GM23338 (cell line): ENCODE data around the gene RERGL. TPM values are rescaled to one million over a fixed set of nuclear protein-coding genes. Genes with fewer than 3 reads are reported as not detected.

ENCODE experiments used
- ATAC-seq: fragments of 200-7000 bp; cut with Tn5 transposase; 3 replicates; pipeline ENCODE4 v1.9.1; 2020
- DNase-seq: peaks from one replicate; pipeline ENCODE4 v3.0.0-alpha.2; 2015; ENCODE audit warnings: low spot score
- H2AFZ ChIP-seq: fragments of 200-600 bp; sonication (generic); 2 replicates; pipeline ENCODE4 v1.8.0; 2016; ENCODE audit warnings: antibody characterized with exemption, mild to moderate bottlenecking, moderate library complexity
- H3F3A ChIP-seq: fragments of 200-600 bp; sonication (generic); replicated peaks from 2 replicates; pipeline ENCODE4 v1.8.0; 2017; ENCODE audit warnings: antibody characterized with exemption, mixed run types, low read depth
- H3K27ac ChIP-seq: fragments of 200-600 bp; sonication (generic); 2 replicates; pipeline ENCODE4 v1.6.1; 2016; ENCODE audit warnings: low read depth
- H3K27me3 ChIP-seq: fragments of 200-600 bp; sonication (generic); 2 replicates; pipeline ENCODE4 v1.8.0; 2016; ENCODE audit warnings: mild to moderate bottlenecking, mixed run types, moderate library complexity; ENCODE audit not compliant: insufficient read depth
- H3K36me3 ChIP-seq: fragments of 200-600 bp; sonication (generic); 2 replicates; pipeline ENCODE4 v1.8.0; 2016; ENCODE audit warnings: mild to moderate bottlenecking; ENCODE audit not compliant: insufficient read depth
- H3K4me1 ChIP-seq: fragments of 200-600 bp; sonication (generic); 2 replicates; pipeline ENCODE4 v1.8.0; 2016; ENCODE audit warnings: mild to moderate bottlenecking, moderate library complexity; ENCODE audit not compliant: insufficient read depth
- H3K4me2 ChIP-seq: fragments of 200-600 bp; sonication (generic); 2 replicates; pipeline ENCODE4 v1.7.1; 2017; ENCODE audit warnings: mixed run types
- H3K4me3 ChIP-seq: fragments of 200-600 bp; sonication (generic); 2 replicates; pipeline ENCODE4 v1.6.1; 2016; ENCODE audit warnings: mixed run types
- H3K79me2 ChIP-seq: fragments of 200-600 bp; sonication (generic); replicated peaks from 2 replicates; pipeline ENCODE4 v1.8.0; 2017; ENCODE audit warnings: mild to moderate bottlenecking; ENCODE audit not compliant: insufficient read depth
- H3K9me2 ChIP-seq: fragments of 200-600 bp; sonication (generic); 2 replicates; pipeline ENCODE4 v1.8.0; 2017; ENCODE audit not compliant: insufficient read depth
- H4K20me1 ChIP-seq: fragments of 200-600 bp; sonication (generic); replicated peaks from 2 replicates; pipeline ENCODE4 v1.8.0; 2017; ENCODE audit warnings: mild to moderate bottlenecking; ENCODE audit not compliant: insufficient read depth
- H3K27ac Mint-ChIP-seq: 2 replicates; pipeline ENCODE4 v1.8.0; 2020; ENCODE audit warnings: inconsistent platforms, mild to moderate bottlenecking, moderate library complexity, mixed read lengths
- H3K27me3 Mint-ChIP-seq: 3 replicates; pipeline ENCODE4 v1.8.0; 2022; ENCODE audit warnings: low read depth, mild to moderate bottlenecking, moderate library complexity, mixed read lengths, inconsistent platforms; ENCODE audit not compliant: insufficient read depth, poor library complexity
- H3K36me3 Mint-ChIP-seq: 3 replicates; pipeline ENCODE4 v1.8.0; 2021; ENCODE audit warnings: low read depth, mild to moderate bottlenecking, inconsistent platforms, moderate library complexity, mixed read lengths
- H3K4me1 Mint-ChIP-seq: 3 replicates; pipeline ENCODE4 v1.8.0; 2020; ENCODE audit warnings: mild to moderate bottlenecking, inconsistent platforms, mixed read lengths
- H3K4me3 Mint-ChIP-seq: 3 replicates; pipeline ENCODE4 v1.8.0; 2021; ENCODE audit warnings: moderate library complexity, mild to moderate bottlenecking, inconsistent platforms, mixed read lengths
- H3K9me3 Mint-ChIP-seq: 3 replicates; pipeline ENCODE4 v1.8.0; 2020; ENCODE audit warnings: moderate library complexity, mild to moderate bottlenecking, inconsistent platforms, mixed read lengths
- CREB1 ChIP-seq: fragments of 250-450 bp; sonication (Bioruptor Pico); IDR thresholded peaks from 2 replicates; pipeline ENCODE4 v1.5.0; 2020; ENCODE audit warnings: low read depth, mild to moderate bottlenecking, moderate library complexity
- CTCF ChIP-seq, 2 experiments: fragments of 200-600 bp in 1 of 2; sonication (generic) in 1 of 2; conservative IDR thresholded peaks; 2 replicates each; pipeline versions ENCODE4 v1.5.1 to v1.6.1; 2016 to 2017; ENCODE audit warnings: antibody characterized with exemption in 2 of 2, low read depth in 2 of 2, mild to moderate bottlenecking in 2 of 2, moderate library complexity in 1 of 2
- EZH2 ChIP-seq: fragments of 200-600 bp; sonication (generic); IDR thresholded peaks from one replicate; pipeline ENCODE4 v1.8.0; 2017; ENCODE audit warnings: antibody characterized with exemption, mild to moderate bottlenecking, low read depth; ENCODE audit not compliant: unreplicated experiment
- EZH2phosphoT487 ChIP-seq: fragments of 200-600 bp; sonication (generic); IDR thresholded peaks from one replicate; pipeline ENCODE4 v1.8.1; 2018; ENCODE audit warnings: antibody characterized with exemption; ENCODE audit not compliant: unreplicated experiment
- JUNB ChIP-seq: IDR thresholded peaks from one replicate; pipeline ENCODE4 v1.6.1; 2016; ENCODE audit warnings: antibody characterized with exemption; ENCODE audit not compliant: unreplicated experiment
- NANOG ChIP-seq: IDR thresholded peaks from 2 replicates; pipeline ENCODE4 v1.6.1; 2016; ENCODE audit warnings: antibody characterized with exemption, borderline replicate concordance
- POLR2AphosphoS5 ChIP-seq: IDR thresholded peaks from 2 replicates; pipeline ENCODE4 v1.6.1; 2016; ENCODE audit warnings: antibody characterized with exemption, low read depth
- REST ChIP-seq: IDR thresholded peaks from one replicate; pipeline ENCODE4 v1.6.1; 2018; ENCODE audit warnings: antibody characterized with exemption; ENCODE audit not compliant: unreplicated experiment
- STAT1 ChIP-seq: IDR thresholded peaks from one replicate; pipeline ENCODE4 v1.6.1; 2016; ENCODE audit warnings: antibody characterized with exemption; ENCODE audit not compliant: unreplicated experiment
- ZNF114 ChIP-seq: fragments of 250-450 bp; sonication (Bioruptor Pico); IDR thresholded peaks from 2 replicates; pipeline ENCODE4 v1.5.0; 2020; ENCODE audit warnings: mild to moderate bottlenecking, moderate library complexity
- ZNF331 ChIP-seq: fragments of 250-450 bp; sonication (Bioruptor Pico); IDR thresholded peaks from 2 replicates; pipeline ENCODE4 v1.5.0; 2020; ENCODE audit warnings: low read depth, mild to moderate bottlenecking, moderate library complexity
- polyA plus RNA-seq: library from polyadenylated mRNA; unstranded; fragments of >200 nt; fragmentation: Nextera tagmentation; extraction: Ambion mirVana; gene quantifications from 2 replicates; pipeline ENCODE4 v1.2.1, GENCODE V29; 2016
- total RNA-seq: library from RNA; depleted of rRNA; stranded (reverse); fragments of >200 nt; shearing (Covaris generic); gene quantifications from 2 replicates; pipeline ENCODE4 v1.2.3, GENCODE V29; 2014
- TF ChIP-seq, protein P1 (sequence below): IDR thresholded peaks from 2 replicates; pipeline ENCODE4 v1.6.1; 2016; ENCODE audit warnings: antibody characterized with exemption

The RERGL gene
- total and polyA plus RNA-seq, 2 experiments from 2014 or later = not detected

DNA sequence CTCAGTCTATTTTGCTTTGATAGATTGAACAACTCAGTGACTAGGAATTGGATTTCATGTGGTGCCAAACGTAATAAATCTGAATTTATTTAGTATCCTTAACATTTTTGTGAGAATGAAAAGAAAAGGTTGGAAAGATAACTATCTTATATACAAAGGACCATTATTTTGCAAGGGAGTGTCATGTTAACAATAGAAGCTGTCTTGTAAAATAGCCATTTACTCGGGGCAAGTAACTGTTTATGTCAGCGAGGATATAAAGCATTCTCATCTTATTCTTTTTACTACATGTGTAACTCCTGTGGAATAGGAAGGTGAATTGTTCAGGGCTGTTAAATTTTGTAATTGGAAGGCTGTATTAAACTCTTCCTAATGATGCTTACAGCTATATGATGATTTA is 5.9 kb downstream of the RERGL start:
- no peaks in the 10 kb centered on the region for H3K27me3 Mint-ChIP-seq
- H3K4me1 Mint-ChIP-seq = no peaks in the 10 kb centered on the region
- ATAC-seq (no peak), DNase-seq (no peak)
- no peak overlapping the region for H3K4me3 Mint-ChIP-seq
- H3K36me3 ChIP-seq = no peaks in the 10 kb centered on the region
- H3F3A ChIP-seq = no peaks in the 10 kb centered on the region
- no peaks in the 10 kb centered on the region; the same call in 2 of the 3 replicates for H3K9me3 Mint-ChIP-seq
- TF ChIP-seq ZNF114 = no peak
- no peak for TF ChIP-seq STAT1
- no peak for TF ChIP-seq EZH2
- no peak for TF ChIP-seq CREB1
- TF ChIP-seq, protein P1, sequence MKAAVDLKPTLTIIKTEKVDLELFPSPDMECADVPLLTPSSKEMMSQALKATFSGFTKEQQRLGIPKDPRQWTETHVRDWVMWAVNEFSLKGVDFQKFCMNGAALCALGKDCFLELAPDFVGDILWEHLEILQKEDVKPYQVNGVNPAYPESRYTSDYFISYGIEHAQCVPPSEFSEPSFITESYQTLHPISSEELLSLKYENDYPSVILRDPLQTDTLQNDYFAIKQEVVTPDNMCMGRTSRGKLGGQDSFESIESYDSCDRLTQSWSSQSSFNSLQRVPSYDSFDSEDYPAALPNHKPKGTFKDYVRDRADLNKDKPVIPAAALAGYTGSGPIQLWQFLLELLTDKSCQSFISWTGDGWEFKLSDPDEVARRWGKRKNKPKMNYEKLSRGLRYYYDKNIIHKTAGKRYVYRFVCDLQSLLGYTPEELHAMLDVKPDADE = no peak
- no peak for TF ChIP-seq POLR2AphosphoS5
- no peak for TF ChIP-seq EZH2phosphoT487
- TF ChIP-seq REST = no peak
- TF ChIP-seq JUNB = no peak
- no peak for TF ChIP-seq ZNF331 (CRISPR knock-in tag)
- H3K4me2 ChIP-seq = no peak overlapping the region
- no peak overlapping the region for H3K4me3 ChIP-seq
- H3K4me1 ChIP-seq = no peaks in the 10 kb centered on the region
- H3K27me3 ChIP-seq = no peaks in the 10 kb centered on the region
- no peaks in the 10 kb centered on the region; the same call in 1 of the 2 replicates for H3K9me2 ChIP-seq
- H3K36me3 Mint-ChIP-seq = no peaks in the 10 kb centered on the region
- no peak overlapping the region for H3K27ac ChIP-seq
- no peaks in the 10 kb centered on the region for H4K20me1 ChIP-seq
- H3K27ac Mint-ChIP-seq = no peak overlapping the region
- no peaks in the 10 kb centered on the region for H3K79me2 ChIP-seq
- no peak overlapping the region for H2AFZ ChIP-seq

GRCh38 chr12:18079541-18080246 is 10.3 kb downstream of the RERGL start:
- Histone ChIP-seq H3K27ac (no peak overlapping the region), H2AFZ (no peak overlapping the region), H4K20me1 (no peaks in the 10 kb centered on the region), H3K4me1 (no peaks in the 10 kb centered on the region), H3K27me3 (no peaks in the 10 kb centered on the region), H3K79me2 (no peaks in the 10 kb centered on the region), H3K9me2 (no peaks in the 10 kb centered on the region), H3K4me3 (no peak overlapping the region), H3K4me2 (no peak overlapping the region), H3K36me3 (no peaks in the 10 kb centered on the region), H3F3A (no peaks in the 10 kb centered on the region)
- no peaks in the 10 kb centered on the region for H3K4me1 Mint-ChIP-seq
- no peaks in the 10 kb centered on the region for H3K9me3 Mint-ChIP-seq
- H3K27ac Mint-ChIP-seq = no peak overlapping the region
- DNase-seq (no peak), ATAC-seq (no peak)
- H3K36me3 Mint-ChIP-seq = no peaks in the 10 kb centered on the region
- H3K4me3 Mint-ChIP-seq = no peak overlapping the region
- no peaks in the 10 kb centered on the region for H3K27me3 Mint-ChIP-seq
- TF ChIP-seq CREB1 = no peak
- TF ChIP-seq REST = no peak
- no peak for TF ChIP-seq CTCF (conservative IDR thresholded peaks at IDR 0.05; ENCODE audit: low read depth in 2 of 2)
- no peak for TF ChIP-seq NANOG
- TF ChIP-seq POLR2AphosphoS5 = no peak
